IMR-90 (cell line): ENCODE data around the gene TANGO2. TPM values are rescaled to one million over a fixed set of nuclear protein-coding genes. Genes with fewer than 3 reads are reported as not detected.

Experiments used
- ATAC-seq: fragments of 200-7000 bp; cut with Tn5 transposase; 2 replicates; pipeline ENCODE4 v1.9.1; 2020; ENCODE audit warnings: low read depth, mild to moderate bottlenecking, moderate library complexity
- BruUV-seq: library from RNA; stranded (reverse); fragments of 400-500 nt; replicated peaks from 2 replicates; lab custom pipeline; 2021; lab: Mats Ljungman, UMichigan
- CTCF ChIA-PET: fragments of 300-600 bp; formaldehyde crosslinking; extraction: SDS; loops from one replicate; lab custom pipeline; 2021; ENCODE audit warnings: antibody characterized with exemption; lab: Yijun Ruan, JAX
- POLR2A ChIA-PET: fragments of 300-600 bp; sonication (Branson Sonifier 250); formaldehyde crosslinking; loops from one replicate; lab custom pipeline; 2022; ENCODE audit warnings: antibody characterized with exemption; ENCODE audit not compliant: unreplicated experiment; lab: Charles Lee
- DNase-seq: peaks from one replicate; pipeline ENCODE4 v3.0.0; 2013
- H2AFZ ChIP-seq: replicated peaks from 2 replicates; pipeline ENCODE3; 2013; ENCODE audit warnings: low read length, mild to moderate bottlenecking; ENCODE audit not compliant: poor library complexity
- H2AK5ac ChIP-seq: 2 replicates; pipeline ENCODE4 v1.6.1; 2013; ENCODE audit warnings: low read depth, low read length, inconsistent platforms
- H2AK9ac ChIP-seq: replicated peaks from 2 replicates; pipeline ENCODE3; 2013; ENCODE audit warnings: mild to moderate bottlenecking, low read depth, low read length, moderate library complexity; ENCODE audit not compliant: poor library complexity
- H2BK120ac ChIP-seq: 2 replicates; pipeline ENCODE4 v1.6.1; 2013; ENCODE audit warnings: low read depth, low read length, inconsistent platforms
- H2BK15ac ChIP-seq: 3 replicates; pipeline ENCODE4 v1.6.1; 2013; ENCODE audit warnings: low read depth, low read length, inconsistent platforms
- H2BK20ac ChIP-seq: 2 replicates; pipeline ENCODE4 v1.6.1; 2013; ENCODE audit warnings: low read depth, mild to moderate bottlenecking, inconsistent platforms, low read length, moderate library complexity
- H2BK5ac ChIP-seq: 2 replicates; pipeline ENCODE4 v1.6.1; 2013; ENCODE audit warnings: mild to moderate bottlenecking, low read depth, low read length, inconsistent platforms; ENCODE audit not compliant: poor library complexity, severe bottlenecking
- H3K14ac ChIP-seq: replicated peaks from 2 replicates; pipeline ENCODE4 v1.6.1; 2013; ENCODE audit warnings: low read depth, low read length, inconsistent platforms
- H3K18ac ChIP-seq: 2 replicates; pipeline ENCODE4 v1.6.1; 2013; ENCODE audit warnings: low read depth, low read length, control low read depth
- H3K23ac ChIP-seq: 2 replicates; pipeline ENCODE4 v1.6.1; 2013; ENCODE audit warnings: low read depth, low read length, inconsistent platforms
- H3K27ac ChIP-seq: 2 replicates; pipeline ENCODE4 v1.5.1; 2013; ENCODE audit warnings: mild to moderate bottlenecking, control low read depth, low read length; ENCODE audit not compliant: insufficient read depth
- H3K27me3 ChIP-seq: 2 replicates; pipeline ENCODE4 v1.6.1; 2013; ENCODE audit warnings: low read length; ENCODE audit not compliant: control insufficient read depth, insufficient read depth
- H3K36me3 ChIP-seq: 2 replicates; pipeline ENCODE4 v1.6.1; 2013; ENCODE audit warnings: low read length, mixed read lengths; ENCODE audit not compliant: control insufficient read depth, insufficient read depth
- H3K4ac ChIP-seq: 2 replicates; pipeline ENCODE4 v1.6.1; 2013; ENCODE audit warnings: low read depth, low read length, inconsistent platforms
- H3K4me1 ChIP-seq: 2 replicates; pipeline ENCODE4 v1.6.1; 2013; ENCODE audit warnings: low read length, mixed read lengths; ENCODE audit not compliant: control insufficient read depth, insufficient read depth
- H3K4me2 ChIP-seq: 2 replicates; pipeline ENCODE4 v1.6.1; 2013; ENCODE audit warnings: low read depth, mild to moderate bottlenecking, control low read depth, low read length, moderate library complexity
- H3K4me3 ChIP-seq: 2 replicates; pipeline ENCODE4 v1.5.1; 2013; ENCODE audit warnings: low read depth, mild to moderate bottlenecking, control low read depth, low read length, moderate library complexity; ENCODE audit not compliant: insufficient read depth
- H3K56ac ChIP-seq: 2 replicates; pipeline ENCODE4 v1.6.1; 2013; ENCODE audit warnings: low read length, inconsistent platforms; ENCODE audit not compliant: insufficient read depth; ENCODE audit errors: extremely low read depth
- H3K79me1 ChIP-seq, 2 experiments: 2 replicates each; pipeline ENCODE4 v1.6.1; 2013; ENCODE audit warnings: low read length in 2 of 2, inconsistent platforms in 1 of 2, low read depth in 1 of 2
- H3K9ac ChIP-seq: 2 replicates; pipeline ENCODE4 v1.6.1; 2013; ENCODE audit warnings: low read depth, low read length, control low read depth
- H3K9me1 ChIP-seq: 2 replicates; pipeline ENCODE4 v1.6.1; 2013; ENCODE audit warnings: low read length, inconsistent platforms; ENCODE audit not compliant: insufficient read depth
- H3K9me3 ChIP-seq: 2 replicates; pipeline ENCODE4 v1.6.1; 2013; ENCODE audit warnings: low read length; ENCODE audit not compliant: control insufficient read depth, insufficient read depth
- H4K20me1 ChIP-seq: 2 replicates; pipeline ENCODE4 v1.6.1; 2013; ENCODE audit warnings: low read length, inconsistent platforms; ENCODE audit not compliant: insufficient read depth
- H4K5ac ChIP-seq: 2 replicates; pipeline ENCODE4 v1.6.1; 2013; ENCODE audit warnings: mild to moderate bottlenecking, low read depth, low read length, control low read depth
- H4K8ac ChIP-seq, 2 experiments: 2 replicates each; pipeline ENCODE4 v1.6.1; 2013; ENCODE audit warnings: low read depth in 2 of 2, low read length in 2 of 2, control low read depth in 1 of 2, inconsistent platforms in 1 of 2
- H4K91ac ChIP-seq: 2 replicates; pipeline ENCODE4 v1.6.1; 2013; ENCODE audit warnings: low read depth, low read length, inconsistent platforms; ENCODE audit not compliant: insufficient read depth
- BHLHE40 ChIP-seq: fragments of 150-350 bp; IDR thresholded peaks from 2 replicates; pipeline ENCODE4 v1.6.1; 2016; ENCODE audit warnings: mild to moderate bottlenecking, low read depth, low read length
- CEBPB ChIP-seq: IDR thresholded peaks from 2 replicates; pipeline ENCODE4 v1.6.1; 2012; ENCODE audit warnings: low read depth, low read length, improper control_type of control experiment
- FOS ChIP-seq: fragments of 150-350 bp; IDR thresholded peaks from 2 replicates; pipeline ENCODE4 v1.6.1; 2016; ENCODE audit warnings: low read depth, low read length
- MAFK ChIP-seq: IDR thresholded peaks from 2 replicates; pipeline ENCODE4 v1.6.1; 2012; ENCODE audit warnings: low read depth, low read length, improper control_type of control experiment
- MAZ ChIP-seq: IDR thresholded peaks from 2 replicates; pipeline ENCODE4 v1.6.1; 2012; ENCODE audit warnings: low read depth, mild to moderate bottlenecking, low read length, improper control_type of control experiment, moderate library complexity, borderline replicate concordance
- MXI1 ChIP-seq: IDR thresholded peaks from 2 replicates; pipeline ENCODE4 v1.6.1; 2012; ENCODE audit warnings: low read depth, mild to moderate bottlenecking, low read length, moderate library complexity, borderline replicate concordance
- NFE2L2 ChIP-seq: fragments of 150-350 bp; IDR thresholded peaks from 2 replicates; pipeline ENCODE4 v1.6.1; 2016; ENCODE audit warnings: low read depth, mild to moderate bottlenecking, low read length
- RAD21 ChIP-seq: IDR thresholded peaks from 2 replicates; pipeline ENCODE4 v1.6.1; 2012; ENCODE audit warnings: low read length, improper control_type of control experiment
- RCOR1 ChIP-seq: IDR thresholded peaks from 2 replicates; pipeline ENCODE4 v1.6.1; 2012; ENCODE audit warnings: mild to moderate bottlenecking, low read length, improper control_type of control experiment; ENCODE audit not compliant: insufficient replicate concordance
- SMC3 ChIP-seq: fragments of 150-350 bp; IDR thresholded peaks from 2 replicates; pipeline ENCODE4 v1.6.1; 2016; ENCODE audit warnings: low read depth, mild to moderate bottlenecking, antibody characterized with exemption, low read length, moderate library complexity
- WGBS, 2 experiments: methylation state at CpG; one replicate each; pipeline versions ENCODE4 v1.1.5 to v1.1.7; 2013; ENCODE audit warnings: missing lambda C conversion rate in 2 of 2; ENCODE audit not compliant: insufficient read length in 1 of 2; ENCODE audit errors: extremely low coverage in 2 of 2; 5-methylcytosine and 5-hydroxymethylcytosine counted together
- dilution Hi-C: fragments of 300-500 bp; cut with HindIII; formaldehyde crosslinking; loops from one replicate; pipeline ENCODE4 v1.14.3; 2018; ENCODE audit warnings: low sequenced_read_pairs; ENCODE audit not compliant: unreplicated experiment
- in situ Hi-C: fragments of 300-500 bp; cut with MboI; formaldehyde crosslinking; loops from 3 replicates; pipeline ENCODE4 v1.14.3; 2019; ENCODE audit warnings: low sequenced_read_pairs, inconsistent platforms, mixed read lengths
- intact Hi-C: fragments of 100-400 bp; cut with micrococcal nuclease; formaldehyde crosslinking; loops from 2 replicates; pipeline ENCODE4 v1.10.0; 2022
- polyA plus RNA-seq, 3 experiments: library from polyadenylated mRNA; depleted of rRNA; stranded (reverse); fragments of >200 nt; gene quantifications; 2 replicates each; pipeline ENCODE4 v1.2.3, GENCODE V29; 2012; ENCODE audit warnings: low replicate concordance in 1 of 3
- total RNA-seq: library from RNA; depleted of rRNA; stranded (reverse); fragments of >200 nt; gene quantifications from 2 replicates; pipeline ENCODE4 v1.2.3, GENCODE V29; 2012
- TF ChIP-seq, protein P1 (sequence below): fragments of 150-350 bp; IDR thresholded peaks from 2 replicates; pipeline ENCODE4 v1.6.1; 2016; ENCODE audit warnings: low read depth, mild to moderate bottlenecking, low read length, moderate library complexity, borderline replicate concordance
- TF ChIP-seq, protein P2 (sequence below): conservative IDR thresholded peaks from 2 replicates; pipeline ENCODE4 v1.5.1; 2012; ENCODE audit warnings: mild to moderate bottlenecking, low read depth, low read length, improper control_type of control experiment

TANGO2 gene
- total and polyA plus RNA-seq, 2 of the 4 experiments (the other 2 are of a cell fraction) = 45.1 to 75.1 TPM

DNA sequence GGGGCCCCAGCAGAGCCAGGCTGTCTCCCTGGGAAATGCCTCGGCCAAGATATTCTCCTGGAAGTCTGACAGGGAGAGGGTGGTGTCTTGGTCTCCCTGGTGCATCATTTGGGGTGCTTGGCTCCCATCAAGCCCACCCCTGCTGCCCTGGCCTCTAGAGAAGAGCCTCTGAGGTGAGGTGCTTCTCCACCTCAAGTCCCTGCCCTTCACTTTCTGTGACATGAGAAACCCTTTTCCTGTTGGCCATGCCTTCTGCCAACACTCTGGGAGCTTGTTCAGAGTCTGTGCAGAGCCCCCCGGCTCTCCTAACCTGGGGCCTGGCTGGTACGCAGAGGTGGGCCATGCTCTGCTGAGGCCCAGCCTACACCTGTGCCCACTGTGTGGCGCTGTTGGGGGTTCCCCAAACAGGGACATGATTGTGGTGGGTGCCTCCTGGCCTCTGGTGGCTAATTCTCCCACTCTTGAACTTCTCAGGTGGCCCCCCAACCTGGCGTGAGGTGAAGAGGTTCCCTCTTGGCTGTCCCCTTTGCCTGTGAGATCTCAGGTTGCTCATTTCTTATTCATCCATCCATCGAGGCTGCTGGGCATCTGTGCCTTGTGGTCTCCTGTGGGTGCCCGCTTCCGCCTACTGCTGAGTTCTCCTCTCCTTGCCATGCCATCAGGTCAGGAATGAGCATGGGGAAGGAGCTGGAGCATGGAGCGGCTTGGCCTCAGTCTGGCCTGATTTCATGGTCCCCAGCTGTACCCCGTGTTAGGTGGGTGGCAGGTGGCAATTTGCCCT lies 40.0 kb downstream of the TANGO2 start:
- Histone ChIP-seq H2AK5ac (no peak overlapping the region), H3K9me3 (no peaks in the 10 kb centered on the region), H2BK20ac (no peak overlapping the region), H4K91ac (no peak overlapping the region), H3K4me3 (no peak overlapping the region), H3K18ac (no peak overlapping the region), H4K8ac (no peak overlapping the region), H3K4ac (no peak overlapping the region), H2BK5ac (no peak overlapping the region), H2AK9ac (no peak overlapping the region), H3K23ac (no peak overlapping the region), H3K9me1 (peaks cover 5% of the 10 kb centered on the region), H4K20me1 (no peaks in the 10 kb centered on the region; the same call in 1 of the 2 replicates), H2AFZ (no peak overlapping the region), H3K9ac (no peak overlapping the region), H3K56ac (no peak overlapping the region), H3K14ac (no peak overlapping the region), H3K79me1 (peaks cover 5 to 8% of the 10 kb centered on the region in 2 experiments; a peak in 1 of 4 replicates), H4K5ac (no peak overlapping the region), H3K4me1 (no peaks in the 10 kb centered on the region), H3K27ac (no peak overlapping the region), H3K36me3 (peaks cover 46% of the 10 kb centered on the region), H2BK120ac (no peak overlapping the region), H3K4me2 (no peak overlapping the region), H3K27me3 (no peaks in the 10 kb centered on the region), H2BK15ac (no peak overlapping the region)
- TF ChIP-seq MXI1 (no peak), FOS (no peak), SMC3 (no peak), CEBPB (no peak), NFE2L2 (no peak), RAD21 (no peak), BHLHE40 (no peak), MAZ (no peak), MAFK (no peak), RCOR1 (no peak)
- TF ChIP-seq, protein P1, sequence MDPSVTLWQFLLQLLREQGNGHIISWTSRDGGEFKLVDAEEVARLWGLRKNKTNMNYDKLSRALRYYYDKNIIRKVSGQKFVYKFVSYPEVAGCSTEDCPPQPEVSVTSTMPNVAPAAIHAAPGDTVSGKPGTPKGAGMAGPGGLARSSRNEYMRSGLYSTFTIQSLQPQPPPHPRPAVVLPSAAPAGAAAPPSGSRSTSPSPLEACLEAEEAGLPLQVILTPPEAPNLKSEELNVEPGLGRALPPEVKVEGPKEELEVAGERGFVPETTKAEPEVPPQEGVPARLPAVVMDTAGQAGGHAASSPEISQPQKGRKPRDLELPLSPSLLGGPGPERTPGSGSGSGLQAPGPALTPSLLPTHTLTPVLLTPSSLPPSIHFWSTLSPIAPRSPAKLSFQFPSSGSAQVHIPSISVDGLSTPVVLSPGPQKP = no peak
- TF ChIP-seq, protein P2, sequence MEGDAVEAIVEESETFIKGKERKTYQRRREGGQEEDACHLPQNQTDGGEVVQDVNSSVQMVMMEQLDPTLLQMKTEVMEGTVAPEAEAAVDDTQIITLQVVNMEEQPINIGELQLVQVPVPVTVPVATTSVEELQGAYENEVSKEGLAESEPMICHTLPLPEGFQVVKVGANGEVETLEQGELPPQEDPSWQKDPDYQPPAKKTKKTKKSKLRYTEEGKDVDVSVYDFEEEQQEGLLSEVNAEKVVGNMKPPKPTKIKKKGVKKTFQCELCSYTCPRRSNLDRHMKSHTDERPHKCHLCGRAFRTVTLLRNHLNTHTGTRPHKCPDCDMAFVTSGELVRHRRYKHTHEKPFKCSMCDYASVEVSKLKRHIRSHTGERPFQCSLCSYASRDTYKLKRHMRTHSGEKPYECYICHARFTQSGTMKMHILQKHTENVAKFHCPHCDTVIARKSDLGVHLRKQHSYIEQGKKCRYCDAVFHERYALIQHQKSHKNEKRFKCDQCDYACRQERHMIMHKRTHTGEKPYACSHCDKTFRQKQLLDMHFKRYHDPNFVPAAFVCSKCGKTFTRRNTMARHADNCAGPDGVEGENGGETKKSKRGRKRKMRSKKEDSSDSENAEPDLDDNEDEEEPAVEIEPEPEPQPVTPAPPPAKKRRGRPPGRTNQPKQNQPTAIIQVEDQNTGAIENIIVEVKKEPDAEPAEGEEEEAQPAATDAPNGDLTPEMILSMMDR = no peak
- dilution Hi-C loops = no loop called here
- WGBS, 2 experiments = 80% methylated on average over 3 of the region's 10 CpGs; no CpG with 5 or more reads in 1 of the 2 experiments
- CTCF ChIA-PET = no interaction called here
- no peak for DNase-seq
- ATAC-seq = no peak
- POLR2A ChIA-PET = no interaction called here
- BruUV-seq = no TSS peak
- intact Hi-C loops = no loop called here
- in situ Hi-C loops = no loop called here
